K562 (cell line): Measurements from ENCODE around the gene FOXN1. TPM values are rescaled to one million over a fixed set of nuclear protein-coding genes. Genes with fewer than 3 reads are reported as not detected.

Experiments
- ATAC-seq: fragments of 200-7000 bp; cut with Tn5 transposase; 3 replicates; pipeline ENCODE4 v1.9.1; 2020; ENCODE audit warnings: moderate library complexity
- BruUV-seq: library from RNA; stranded (reverse); fragments of 400-500 nt; replicated peaks from 2 replicates; lab custom pipeline; 2021; lab: Mats Ljungman, UMichigan
- CTCF ChIA-PET: fragments of 300-600 bp; formaldehyde crosslinking; extraction: SDS; loops from one replicate; lab custom pipeline; 2021; ENCODE audit warnings: low intra/inter-chr PET ratio; lab: Yijun Ruan, JAX
- POLR2A ChIA-PET: fragments of 300-600, 350-650 bp; sonication (Branson Sonifier 250); formaldehyde crosslinking; extraction: SDS; loops from one replicate; lab custom pipeline; 2021; ENCODE audit warnings: antibody characterized with exemption, inconsistent platforms; lab: Yijun Ruan, JAX
- DNase-seq, 4 experiments: peaks; one replicate each; pipeline versions ENCODE4 v3.0.0 to v3.0.0-alpha.2; 2011 to 2018; ENCODE audit warnings: low spot score in 3 of 4, mixed read lengths in 3 of 4; ENCODE audit errors: extremely low read depth in 1 of 4
- FAIRE-seq: peaks from 2 replicates; lab custom pipeline; 2011; peaks lifted over from hg19 to GRCh38; lab: Jason Lieb, UNC
- H2AFZ ChIP-seq: 2 replicates; pipeline ENCODE4 v1.6.0; 2011; ENCODE audit warnings: low read depth, low read length, control low read depth, inconsistent platforms
- H3K27ac ChIP-seq: fragments of 200-600 bp; 3 replicates; pipeline ENCODE4 v1.8.0; 2011; ENCODE audit warnings: low read depth, mild to moderate bottlenecking, control low read depth, inconsistent platforms, low read length, moderate library complexity, mixed read lengths; ENCODE audit errors: extremely low read depth
- H3K27me3 ChIP-seq, 2 experiments: fragments of 300-600 bp in 1 of 2; 2 replicates in 1 of 2; 3 replicates in 1 of 2; pipeline versions ENCODE4 v1.6.0 to v1.8.0; 2011; ENCODE audit warnings: inconsistent platforms in 2 of 2, low read length in 2 of 2, mild to moderate bottlenecking in 1 of 2, mixed read lengths in 1 of 2, moderate library complexity in 1 of 2; ENCODE audit not compliant: control insufficient read depth in 2 of 2, insufficient read depth in 2 of 2
- H3K36me3 ChIP-seq: fragments of 300-600 bp; 3 replicates; pipeline ENCODE4 v1.8.0; 2011; ENCODE audit warnings: mild to moderate bottlenecking, low read length, inconsistent platforms; ENCODE audit not compliant: control insufficient read depth, insufficient read depth
- H3K4me1 ChIP-seq, 2 experiments: fragments of 200-600 bp in 1 of 2; replicated peaks in 1 of 2; 2 replicates in 1 of 2; 3 replicates in 1 of 2; pipeline versions ENCODE4 v1.5.1 to v1.8.0; 2011; ENCODE audit warnings: inconsistent platforms in 2 of 2, low read length in 2 of 2, mild to moderate bottlenecking in 1 of 2, mixed read lengths in 1 of 2, moderate library complexity in 1 of 2; ENCODE audit not compliant: control insufficient read depth in 2 of 2, insufficient read depth in 2 of 2
- H3K4me2 ChIP-seq: 2 replicates; pipeline ENCODE4 v1.6.1; 2011; ENCODE audit warnings: low read length, control low read depth, inconsistent platforms, mixed read lengths; ENCODE audit not compliant: insufficient read depth
- H3K4me3 ChIP-seq: fragments of 200-600 bp; sonication (generic), shearing (Covaris generic); 2 replicates; pipeline ENCODE4 v1.5.1; 2016; ENCODE audit warnings: control low read depth, inconsistent platforms
- H3K79me2 ChIP-seq: fragments of 200-600 bp; 3 replicates; pipeline ENCODE4 v1.8.0; 2011; ENCODE audit warnings: low read length, inconsistent platforms; ENCODE audit not compliant: control insufficient read depth, insufficient read depth
- H3K9ac ChIP-seq, 2 experiments: 2 replicates each; pipeline versions ENCODE4 v1.6.0 to v1.6.1; 2011; ENCODE audit warnings: low read depth in 2 of 2, low read length in 2 of 2, control low read depth in 1 of 2, inconsistent platforms in 1 of 2, mild to moderate bottlenecking in 1 of 2, mixed read lengths in 1 of 2; ENCODE audit not compliant: insufficient read depth in 1 of 2
- H3K9me1 ChIP-seq: one replicate; pipeline ENCODE4 v1.6.0; 2011; ENCODE audit warnings: inconsistent platforms, mild to moderate bottlenecking, low read length, moderate library complexity; ENCODE audit not compliant: control insufficient read depth, insufficient read depth
- H3K9me3 ChIP-seq: replicated peaks from 2 replicates; pipeline ENCODE4 v1.5.1; 2011; ENCODE audit warnings: low read depth, low read length, inconsistent platforms; ENCODE audit not compliant: control insufficient read depth, insufficient read depth
- H4K20me1 ChIP-seq: replicated peaks from 2 replicates; pipeline ENCODE4 v1.6.1; 2011; ENCODE audit warnings: low read length, inconsistent platforms, mixed read lengths; ENCODE audit not compliant: control insufficient read depth, insufficient read depth
- DDX20 ChIP-seq: fragments of 450-650 bp; IDR thresholded peaks from 2 replicates; pipeline ENCODE4 v1.6.1; 2016; ENCODE audit warnings: missing genetic modification characterization, low read depth, mild to moderate bottlenecking, missing compliant biosample characterization, moderate library complexity
- HNRNPL ChIP-seq: fragments of 200-400 bp; formaldehyde crosslinking; IDR thresholded peaks from 2 replicates; pipeline ENCODE4 v1.6.1; 2017; ENCODE audit warnings: low read depth, mild to moderate bottlenecking, low read length
- JUND ChIP-seq, 2 experiments: IDR thresholded peaks; 2 replicates in 1 of 2; 3 replicates in 1 of 2; pipeline ENCODE4 v1.6.1; 2011; ENCODE audit warnings: borderline replicate concordance in 2 of 2, low read depth in 2 of 2, low read length in 2 of 2, improper control_type of control experiment in 1 of 2, missing biosample characterization in 1 of 2, missing genetic modification characterization in 1 of 2, missing genetic modification reagents in 1 of 2
- MTA2 ChIP-seq: fragments of 450-650 bp; IDR thresholded peaks from 2 replicates; pipeline ENCODE4 v1.6.1; 2016; ENCODE audit warnings: low read depth
- PYGO2 ChIP-seq: fragments of 450-650 bp; IDR thresholded peaks from 2 replicates; pipeline ENCODE4 v1.6.1; 2016; ENCODE audit warnings: mild to moderate bottlenecking, missing genetic modification characterization, moderate library complexity, missing compliant biosample characterization
- TCFL5 ChIP-seq: fragments of 250-450 bp; sonication (Bioruptor Pico); conservative IDR thresholded peaks from 2 replicates; pipeline ENCODE4 v1.6.1; 2021; ENCODE audit warnings: mild to moderate bottlenecking, moderate library complexity, matching md5 sums
- ZC3H4 ChIP-seq: sonication (generic); formaldehyde crosslinking; IDR thresholded peaks from 2 replicates; pipeline ENCODE4 v1.9.0; 2021; ENCODE audit warnings: missing genetic modification reagents, borderline replicate concordance
- ZNF354B ChIP-seq: fragments of 250-450 bp; sonication (Bioruptor Pico); IDR thresholded peaks from 2 replicates; pipeline ENCODE4 v1.4.0; 2020
- ZNF408 ChIP-seq: fragments of 250-450 bp; sonication (Bioruptor Pico); IDR thresholded peaks from 2 replicates; pipeline ENCODE4 v1.4.0; 2020; ENCODE audit warnings: low read depth, mild to moderate bottlenecking, moderate library complexity
- ZNF507 ChIP-seq: conservative IDR thresholded peaks from 2 replicates; pipeline ENCODE4 v1.6.1; 2017; ENCODE audit warnings: missing genetic modification characterization, missing compliant biosample characterization
- WGBS: fragments of 100-300 bp; shearing (Covaris generic); methylation state at CpG from one replicate; pipeline ENCODE4 v1.1.6; 2016; ENCODE audit warnings: low coverage, mixed read lengths; ENCODE audit not compliant: insufficient coverage; ENCODE audit errors: missing lambda C conversion rate; 5-methylcytosine and 5-hydroxymethylcytosine counted together
- in situ Hi-C: fragments of 300-500 bp; cut with MboI; formaldehyde crosslinking; loops from 4 replicates; pipeline ENCODE4 v1.15.0; 2018; ENCODE audit warnings: inconsistent platforms, mixed read lengths
- intact Hi-C: fragments of 100-400 bp; cut with micrococcal nuclease; formaldehyde crosslinking; loops from 2 replicates; pipeline ENCODE4 v1.14.2; 2022
- polyA plus RNA-seq, 8 experiments: library from polyadenylated mRNA; depleted of rRNA in 4 of 8; stranded (reverse) in 5 of 8; unstranded in 3 of 8; fragments of >200 nt; fragmentation: Nextera tagmentation in 2 of 8; fragmentation: Illumina TruSeq in 1 of 8; extraction: Ambion mirVana in 2 of 8; extraction: Trizol in 1 of 8; gene quantifications; 2 replicates each; pipeline versions ENCODE4 v1.2.1 to v1.2.3, GENCODE V29; 2011 to 2014; ENCODE audit warnings: inconsistent platforms in 1 of 8, missing spikeins in 1 of 8
- total RNA-seq, 7 experiments: library from RNA; depleted of rRNA in 6 of 7; stranded (reverse); fragments of >200 nt in 6 of 7; fragmentation: Illumina TruSeq in 2 of 7; extraction: Trizol in 2 of 7; gene quantifications; 2 replicates each; pipeline versions ENCODE4 v1.2.1 to v1.2.3, GENCODE V29; 2011 to 2021; ENCODE audit warnings: low replicate concordance in 1 of 7
- TF ChIP-seq, protein P1 (sequence below): fragments of 250-450 bp; sonication (Bioruptor Pico); IDR thresholded peaks from 2 replicates; pipeline ENCODE4 v1.6.1; 2021; ENCODE audit warnings: mild to moderate bottlenecking
- TF ChIP-seq, protein P2 (sequence below), 2 experiments: fragments of 450-650 bp; formaldehyde crosslinking in 1 of 2; IDR thresholded peaks; 2 replicates each; pipeline versions ENCODE4 v1.4.0 to v1.6.1; 2014 to 2020; ENCODE audit warnings: mild to moderate bottlenecking in 2 of 2, borderline replicate concordance in 1 of 2, low read depth in 1 of 2

Gene FOXN1
- total and polyA plus RNA-seq, 9 of the 15 experiments (the other 6 are each of a cell fraction or from before 2014, with no cell fraction given), result not detected

DNA sequence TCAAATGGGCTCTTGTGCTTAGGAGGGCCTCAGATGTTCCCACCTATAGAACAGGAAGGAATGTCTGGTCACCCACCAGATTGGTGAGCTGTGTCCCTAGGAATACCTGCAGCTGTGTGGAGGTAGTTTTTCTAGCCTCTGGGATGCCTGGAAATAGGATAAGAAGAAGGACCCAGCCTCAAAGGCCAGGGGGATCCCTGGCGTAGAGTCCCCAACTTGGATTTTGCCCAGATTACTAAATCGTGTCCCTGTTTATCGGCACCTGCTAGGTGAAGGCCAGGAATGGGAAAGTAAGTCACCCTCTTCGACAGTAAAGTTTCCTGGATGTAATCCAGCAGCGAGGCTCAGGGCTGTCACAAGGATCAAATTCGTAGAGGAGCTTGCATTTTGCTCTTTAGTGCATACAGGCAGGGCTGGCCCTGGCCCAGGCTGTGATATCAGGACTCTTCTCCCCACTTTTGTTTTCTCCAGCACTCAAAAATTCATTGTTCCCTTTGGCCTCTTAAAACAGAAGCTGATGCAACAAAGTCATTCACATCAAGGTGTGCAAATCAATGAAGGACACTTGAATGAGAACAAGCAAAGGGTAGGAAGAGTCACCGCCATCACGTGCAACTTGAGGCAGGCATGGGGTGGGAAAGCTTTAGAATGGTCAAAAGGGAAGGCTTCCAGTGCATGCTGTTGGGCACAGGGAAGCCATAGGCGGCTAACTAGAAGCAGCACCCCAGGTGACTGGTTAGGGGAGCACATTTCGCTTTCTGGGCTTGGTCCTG lies 25.2 kb upstream of the FOXN1 start:
- POLR2A ChIA-PET, result interaction anchor here (0.7 kb wide), 1 partner anchor 66 kb away, joined by 4 read pairs; no protein-coding TSS in a partner anchor
- intact Hi-C loops (no loop called here), in situ Hi-C loops (no loop called here)
- Histone ChIP-seq H3K36me3 (no peaks in the 10 kb centered on the region), H3K9ac (no peak overlapping the region), H3K4me1 (peaks cover 0 to under 1% of the 10 kb centered on the region in 2 experiments; a peak in 2 of 5 replicates), H2AFZ (no peak overlapping the region), H3K79me2 (no peaks in the 10 kb centered on the region)
- no TSS peak for BruUV-seq
- TF ChIP-seq, protein P1, sequence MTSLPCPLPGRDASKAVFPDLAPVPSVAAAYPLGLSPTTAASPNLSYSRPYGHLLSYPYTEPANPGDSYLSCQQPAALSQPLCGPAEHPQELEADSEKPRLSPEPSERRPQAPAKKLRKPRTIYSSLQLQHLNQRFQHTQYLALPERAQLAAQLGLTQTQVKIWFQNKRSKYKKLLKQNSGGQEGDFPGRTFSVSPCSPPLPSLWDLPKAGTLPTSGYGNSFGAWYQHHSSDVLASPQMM (CRISPR knock-in tag), result no peak
- TF ChIP-seq, protein P2, sequence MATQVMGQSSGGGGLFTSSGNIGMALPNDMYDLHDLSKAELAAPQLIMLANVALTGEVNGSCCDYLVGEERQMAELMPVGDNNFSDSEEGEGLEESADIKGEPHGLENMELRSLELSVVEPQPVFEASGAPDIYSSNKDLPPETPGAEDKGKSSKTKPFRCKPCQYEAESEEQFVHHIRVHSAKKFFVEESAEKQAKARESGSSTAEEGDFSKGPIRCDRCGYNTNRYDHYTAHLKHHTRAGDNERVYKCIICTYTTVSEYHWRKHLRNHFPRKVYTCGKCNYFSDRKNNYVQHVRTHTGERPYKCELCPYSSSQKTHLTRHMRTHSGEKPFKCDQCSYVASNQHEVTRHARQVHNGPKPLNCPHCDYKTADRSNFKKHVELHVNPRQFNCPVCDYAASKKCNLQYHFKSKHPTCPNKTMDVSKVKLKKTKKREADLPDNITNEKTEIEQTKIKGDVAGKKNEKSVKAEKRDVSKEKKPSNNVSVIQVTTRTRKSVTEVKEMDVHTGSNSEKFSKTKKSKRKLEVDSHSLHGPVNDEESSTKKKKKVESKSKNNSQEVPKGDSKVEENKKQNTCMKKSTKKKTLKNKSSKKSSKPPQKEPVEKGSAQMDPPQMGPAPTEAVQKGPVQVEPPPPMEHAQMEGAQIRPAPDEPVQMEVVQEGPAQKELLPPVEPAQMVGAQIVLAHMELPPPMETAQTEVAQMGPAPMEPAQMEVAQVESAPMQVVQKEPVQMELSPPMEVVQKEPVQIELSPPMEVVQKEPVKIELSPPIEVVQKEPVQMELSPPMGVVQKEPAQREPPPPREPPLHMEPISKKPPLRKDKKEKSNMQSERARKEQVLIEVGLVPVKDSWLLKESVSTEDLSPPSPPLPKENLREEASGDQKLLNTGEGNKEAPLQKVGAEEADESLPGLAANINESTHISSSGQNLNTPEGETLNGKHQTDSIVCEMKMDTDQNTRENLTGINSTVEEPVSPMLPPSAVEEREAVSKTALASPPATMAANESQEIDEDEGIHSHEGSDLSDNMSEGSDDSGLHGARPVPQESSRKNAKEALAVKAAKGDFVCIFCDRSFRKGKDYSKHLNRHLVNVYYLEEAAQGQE (IDR thresholded peaks at IDR 0.05; ENCODE audit: borderline replicate concordance), result no peak
- TF ChIP-seq, protein P2 (CRISPR knock-in tag; IDR thresholded peaks at IDR 0.05; ENCODE audit: low read depth), result no peak
- no peak for TF ChIP-seq ZNF408 (CRISPR knock-in tag)
- no peak for TF ChIP-seq ZNF507
- no peak for TF ChIP-seq TCFL5
- no peak for TF ChIP-seq PYGO2 (tag)
- no peak for TF ChIP-seq ZC3H4
- TF ChIP-seq HNRNPL, result no peak
- TF ChIP-seq DDX20 (tag), result no peak
- no peak for TF ChIP-seq MTA2
- TF ChIP-seq JUND (IDR thresholded peaks at IDR 0.05; ENCODE audit: borderline replicate concordance, low read depth, low read length), result no peak
- no peak for TF ChIP-seq JUND (tag; IDR thresholded peaks at IDR 0.05; ENCODE audit: borderline replicate concordance, low read depth, low read length)
- TF ChIP-seq ZNF354B, result no peak
- TF ChIP-seq, all 486 proteins: peak for 0
- FAIRE-seq (no peak), ATAC-seq (no peak), DNase-seq (no peak)
- H3K4me3 ChIP-seq, result no peak overlapping the region
- H3K27me3 ChIP-seq, result peaks cover 7 to 53% of the 10 kb centered on the region in 2 experiments; a peak in 4 of 5 replicates
- CTCF ChIA-PET, result no interaction called here
- H4K20me1 ChIP-seq, result peaks cover 4% of the 10 kb centered on the region; the same call in 1 of the 2 replicates
- WGBS, result under 1% methylated on average over 10 of the region's 10 CpGs
- no peaks in the 10 kb centered on the region for H3K9me1 ChIP-seq
- no peak overlapping the region for H3K27ac ChIP-seq
- no peak overlapping the region for H3K4me2 ChIP-seq
- no peaks in the 10 kb centered on the region for H3K9me3 ChIP-seq
